ENCODE results near the gene ETS1. TPM values are rescaled to one million over a fixed set of nuclear protein-coding genes. Genes with fewer than 3 reads are reported as not detected.

ETS1 gene
- total RNA-seq, 2 donors from 2014 or later = 15.2 to 30.0 TPM

- intact Hi-C loops (cut with DNase I) = no loop called here
Measured at GRCh38 chr11:128530118-128531074, 57.0 kb downstream of the ETS1 start.

GRCh38 chr11:128528294-128528693, 59.1 kb downstream of the ETS1 start:
- WGBS = 88% methylated on average over 2 of the region's 2 CpGs
- no peak for DNase-seq (ENCODE audit: low spot score)
- intact Hi-C loops (cut with DNase I) = no loop called here

More at GRCh38 chr11:128530118-128531074, 57.0 kb downstream of the ETS1 start:
- H3K4me3 ChIP-seq = no peak overlapping the region
- 58% methylated on average over 7 of the region's 7 CpGs for WGBS
- no peak for DNase-seq (ENCODE audit: low spot score)
- no peaks in the 10 kb centered on the region for H3K9me3 ChIP-seq
- no peaks in the 10 kb centered on the region for H3K4me1 ChIP-seq (replicated peaks)
- H3K36me3 ChIP-seq = no peaks in the 10 kb centered on the region
- H3K27ac ChIP-seq = no peak overlapping the region
- no peaks in the 10 kb centered on the region for H3K27me3 ChIP-seq (replicated peaks; ENCODE audit: insufficient read depth)
- no peak for TF ChIP-seq CTCF (IDR thresholded peaks at IDR 0.05)
- TF ChIP-seq POLR2AphosphoS5 (IDR thresholded peaks at IDR 0.05) = no peak
- TF ChIP-seq POLR2A (IDR thresholded peaks at IDR 0.05) = no peak

GRCh38 chr11:128527046-128527445, 60.3 kb downstream of the ETS1 start:
- Histone ChIP-seq H3K27ac (no peak overlapping the region), H3K9me3 (no peaks in the 10 kb centered on the region), H3K4me3 (no peak overlapping the region), H3K27me3 (replicated peaks; ENCODE audit: insufficient read depth) (no peaks in the 10 kb centered on the region), H3K4me1 (replicated peaks) (no peaks in the 10 kb centered on the region), H3K36me3 (no peaks in the 10 kb centered on the region)
- TF ChIP-seq POLR2A (IDR thresholded peaks at IDR 0.05) (no peak), CTCF (IDR thresholded peaks at IDR 0.05) (no peak), POLR2AphosphoS5 (IDR thresholded peaks at IDR 0.05) (no peak)
- WGBS = 98% methylated on average over 2 of the region's 2 CpGs
- no peak for DNase-seq (ENCODE audit: low spot score)
- intact Hi-C loops (cut with DNase I) = no loop called here

More at GRCh38 chr11:128528294-128528693, 59.1 kb downstream of the ETS1 start:
- Histone ChIP-seq H3K4me1 (replicated peaks) (no peaks in the 10 kb centered on the region), H3K36me3 (no peaks in the 10 kb centered on the region), H3K4me3 (no peak overlapping the region), H3K27ac (no peak overlapping the region), H3K27me3 (replicated peaks; ENCODE audit: insufficient read depth) (no peaks in the 10 kb centered on the region), H3K9me3 (no peaks in the 10 kb centered on the region)
- TF ChIP-seq CTCF (IDR thresholded peaks at IDR 0.05) (no peak), POLR2A (IDR thresholded peaks at IDR 0.05) (no peak), POLR2AphosphoS5 (IDR thresholded peaks at IDR 0.05) (no peak)

GRCh38 chr11:128525411-128526243, 61.7 kb downstream of the ETS1 start:
- Histone ChIP-seq H3K27me3 (replicated peaks; ENCODE audit: insufficient read depth) (no peaks in the 10 kb centered on the region), H3K4me1 (replicated peaks) (no peaks in the 10 kb centered on the region), H3K36me3 (no peaks in the 10 kb centered on the region), H3K9me3 (no peaks in the 10 kb centered on the region), H3K4me3 (no peak overlapping the region), H3K27ac (no peak overlapping the region)
- WGBS = 48% methylated on average over 1 of the region's 1 CpG
- intact Hi-C loops (cut with DNase I) = no loop called here
- no peak for TF ChIP-seq CTCF (IDR thresholded peaks at IDR 0.05)
- TF ChIP-seq POLR2AphosphoS5 (IDR thresholded peaks at IDR 0.05) = no peak
- TF ChIP-seq POLR2A (IDR thresholded peaks at IDR 0.05) = no peak
- no peak for DNase-seq (ENCODE audit: low spot score)

Measured in prostate gland (tissue), 2 donors.